Left lung (tissue), 10 donors: ENCODE results near the gene MYBPC1. TPM values are rescaled to one million over a fixed set of nuclear protein-coding genes. Genes with fewer than 3 reads are reported as not detected.
A peak's percentile ranks its signal among the peaks of the same experiment; 100 is the strongest.

ENCODE experiments used
- ATAC-seq: fragments of 200-7000 bp; cut with Tn5 transposase; one replicate; pipeline ENCODE4 v1.9.1; 2020; ENCODE audit warnings: moderate library complexity
- DNase-seq, 4 donors: peaks; one replicate each; pipeline ENCODE4 v3.0.0-alpha.2; 2013 to 2020
- H3K27ac ChIP-seq, 2 donors: fragments of 200-600 bp; sonication (generic) in 1 of 2; one replicate each; pipeline versions ENCODE4 v1.5.0 to v1.8.0; 2020 to 2021
- H3K27me3 ChIP-seq, 2 donors: fragments of 200-600 bp; sonication (generic) in 1 of 2; one replicate each; pipeline versions ENCODE4 v1.5.0 to v1.8.0; 2020 to 2021
- H3K36me3 ChIP-seq, 2 donors: fragments of 200-600 bp; sonication (generic) in 1 of 2; one replicate each; pipeline versions ENCODE4 v1.5.0 to v1.8.0; 2020 to 2021
- H3K4me1 ChIP-seq, 2 donors: fragments of 200-600 bp; one replicate each; pipeline ENCODE4 v1.8.0; 2021
- H3K4me3 ChIP-seq, 2 donors: fragments of 200-600 bp; sonication (generic) in 1 of 2; one replicate each; pipeline versions ENCODE4 v1.5.0 to v1.8.0; 2020 to 2021; ENCODE audit warnings: mild to moderate bottlenecking in 1 of 2
- H3K9me3 ChIP-seq, 2 donors: fragments of 200-600 bp; sonication (generic) in 1 of 2; one replicate each; pipeline versions ENCODE4 v1.5.0 to v1.8.0; 2020 to 2021
- CTCF ChIP-seq, 2 donors: fragments of 200-600 bp; sonication (generic) in 1 of 2; IDR thresholded peaks; one replicate each; pipeline versions ENCODE4 v1.5.0 to v1.8.0; 2021; ENCODE audit warnings: antibody characterized with exemption in 2 of 2
- intact Hi-C, 2 donors: fragments of 100-400 bp; cut with DNase I; formaldehyde crosslinking; loops; one replicate each; pipeline versions ENCODE4 v1.11.2 to v1.14.2; 2022
- polyA plus RNA-seq, 6 donors: library from polyadenylated mRNA; unstranded; fragments of 120-200 nt; gene quantifications; one replicate each; pipeline ENCODE4 v1.2.1, GENCODE V29; 2013; ENCODE audit not compliant: insufficient read length in 6 of 6
- total RNA-seq, 2 donors: library from RNA; stranded (reverse); fragmentation: NEBNext Ultra II Directional; extraction: Animal tissue kit (Norgen Biotek cat#: 25700); gene quantifications; one replicate each; pipeline ENCODE4 v1.2.1, GENCODE V29; 2021
- donor health status: DM: no; HTN: yes; CAD: no.
- donor health status: DM: no; HTN: no; CAD: no.

MYBPC1 gene
- total and polyA plus RNA-seq, 8 donors = 0.06 to 0.24 (median 0.17) TPM; not detected in 3

- DNase-seq (no peak), ATAC-seq (no peak)
- TF ChIP-seq CTCF (IDR thresholded peaks at IDR 0.05) = no peak
Measured at GRCh38 chr12:101637936-101638335, 43.2 kb downstream of the MYBPC1 start.

DNA sequence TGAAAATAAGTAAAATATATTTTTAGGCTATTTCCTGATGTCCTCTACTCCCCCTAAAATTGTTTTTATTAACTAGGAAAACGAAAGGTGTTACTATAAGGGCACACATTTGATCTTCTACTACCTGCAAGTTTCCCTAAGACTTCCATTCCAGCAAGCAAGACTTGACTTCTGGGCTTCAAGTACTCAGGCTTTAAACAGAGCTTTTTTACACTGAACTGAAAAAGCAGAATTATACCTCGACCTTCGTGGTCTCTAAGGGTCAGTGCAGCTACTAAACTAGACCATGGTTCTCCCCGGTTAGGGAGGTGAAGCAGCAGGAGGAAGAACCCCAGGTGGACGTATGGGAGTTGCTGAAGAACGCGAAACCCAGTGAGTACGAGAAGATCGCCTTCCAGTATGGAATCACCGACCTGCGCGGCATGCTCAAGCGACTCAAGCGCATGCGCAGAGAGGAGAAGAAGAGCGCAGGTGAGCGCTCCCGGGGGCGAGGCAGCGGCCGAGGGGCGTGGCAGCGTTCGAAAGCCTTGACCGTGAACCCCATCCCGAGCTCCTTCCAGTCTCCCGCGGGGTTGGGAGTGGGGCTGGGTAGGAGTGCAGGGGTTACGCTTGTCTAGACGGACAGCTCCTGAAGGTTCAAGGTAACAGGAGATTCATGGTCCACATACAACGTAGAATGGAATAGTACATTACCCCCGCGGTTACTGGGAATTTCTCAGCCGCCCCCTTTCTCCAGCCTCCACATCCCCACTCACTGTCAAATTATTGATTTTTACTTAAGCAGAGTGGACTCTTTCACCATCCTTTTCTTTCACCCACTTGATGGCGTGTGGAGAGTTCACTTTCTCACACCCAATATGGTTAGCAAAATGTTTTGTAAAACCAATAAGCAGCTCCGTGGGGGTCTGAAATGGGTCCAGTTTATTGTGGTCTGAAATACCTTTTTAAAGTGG is 47.6 kb downstream of the MYBPC1 start:
- DNase-seq = peak; percentile 1 to 80 (median 27)
- Histone ChIP-seq H3K27ac (no peak overlapping the region), H3K9me3 (no peaks in the 10 kb centered on the region), H3K4me3 (no peak overlapping the region), H3K36me3 (no peaks in the 10 kb centered on the region), H3K27me3 (peaks cover 5 to 22% of the 10 kb centered on the region in 2 donors), H3K4me1 (no peaks in the 10 kb centered on the region)
- peak; percentile 74 for ATAC-seq
- no peak for TF ChIP-seq CTCF (IDR thresholded peaks at IDR 0.05)
- intact Hi-C loops = no loop called here

More at GRCh38 chr12:101637936-101638335, 43.2 kb downstream of the MYBPC1 start:
- peaks cover 0 to 4% of the 10 kb centered on the region in 2 donors for H3K4me1 ChIP-seq
- intact Hi-C loops = no loop called here
- H3K4me3 ChIP-seq = no peak overlapping the region
- H3K27ac ChIP-seq = no peak overlapping the region
- H3K27me3 ChIP-seq = peaks cover 5 to 16% of the 10 kb centered on the region in 2 donors
- H3K9me3 ChIP-seq = no peaks in the 10 kb centered on the region
- no peaks in the 10 kb centered on the region for H3K36me3 ChIP-seq

DNA sequence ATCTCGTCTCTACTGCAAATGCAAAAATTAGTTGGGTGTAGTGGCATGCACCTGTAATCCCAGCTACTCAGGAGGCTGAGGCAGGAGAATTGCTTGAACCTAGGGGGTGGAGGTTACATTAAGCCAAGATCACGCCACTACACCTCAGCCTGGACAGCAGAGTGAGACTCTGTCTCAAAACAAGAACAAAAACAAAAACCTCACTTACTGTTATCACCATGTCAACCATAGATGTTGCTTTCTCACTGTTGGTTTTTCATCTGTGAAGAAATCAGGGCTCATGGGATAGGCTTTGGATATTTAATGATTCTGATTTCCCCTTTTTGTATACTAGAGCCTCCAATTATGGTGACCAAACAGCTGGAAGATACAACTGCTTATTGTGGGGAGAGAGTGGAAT is 52.9 kb downstream of the MYBPC1 start:
- ATAC-seq (no peak), DNase-seq (no peak)
- intact Hi-C loops = no loop called here
- H3K36me3 ChIP-seq = no peaks in the 10 kb centered on the region
- no peak overlapping the region for H3K4me3 ChIP-seq
- H3K27me3 ChIP-seq = peaks cover 0 to 8% of the 10 kb centered on the region in 2 donors
- H3K27ac ChIP-seq = no peak overlapping the region
- H3K9me3 ChIP-seq = no peaks in the 10 kb centered on the region
- TF ChIP-seq CTCF (IDR thresholded peaks at IDR 0.05) = no peak
- no peaks in the 10 kb centered on the region for H3K4me1 ChIP-seq

DNA sequence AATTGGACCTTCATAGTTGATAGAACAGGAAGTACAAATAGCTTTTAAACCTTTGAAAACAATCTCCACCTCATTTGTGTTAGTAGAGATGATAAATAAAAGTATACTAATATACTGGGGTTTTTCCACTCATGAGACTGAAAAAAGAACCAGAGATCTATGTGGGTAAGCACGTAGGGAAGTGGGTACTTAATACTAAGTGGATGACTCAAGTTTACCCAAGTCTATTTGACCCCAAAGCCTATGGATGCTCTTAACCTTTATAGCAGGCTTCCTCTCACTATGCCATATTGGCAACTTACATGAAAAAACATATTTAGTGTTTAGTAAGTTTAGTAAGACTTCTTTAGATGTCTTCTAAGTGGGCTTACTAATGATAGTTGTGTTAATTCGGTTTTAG is 53.4 kb downstream of the MYBPC1 start:
- intact Hi-C loops = no loop called here
- peak; percentile 95 for ATAC-seq

More for the DNA sequence above, 53.4 kb downstream of the MYBPC1 start:
- Histone ChIP-seq H3K4me3 (no peak overlapping the region), H3K36me3 (no peaks in the 10 kb centered on the region), H3K27me3 (peaks cover 0 to 3% of the 10 kb centered on the region in 2 donors), H3K27ac (no peak overlapping the region), H3K4me1 (no peaks in the 10 kb centered on the region), H3K9me3 (no peaks in the 10 kb centered on the region)
- TF ChIP-seq CTCF (IDR thresholded peaks at IDR 0.05) = no peak
- no peak for DNase-seq
